Thoracic aorta (tissue), 2 donors: ENCODE results near the gene APOE. TPM values are rescaled to one million over a fixed set of nuclear protein-coding genes. Genes with fewer than 3 reads are reported as not detected.

ENCODE experiments used
- ATAC-seq: fragments of 150-250 bp; one replicate; pipeline ENCODE4 v1.8.0; 2017; ENCODE audit warnings: low read depth; ENCODE audit not compliant: insufficient number of reproducible peaks, low FRiP score
- DNase-seq: peaks from one replicate; pipeline ENCODE4 v3.0.0-alpha.2; 2020; ENCODE audit warnings: low spot score
- H3K27ac ChIP-seq, 2 donors: fragments of 200-600 bp; sonication (generic); 1 replicate in 1 of 2; 2 replicates in 1 of 2; pipeline ENCODE4 v1.5.1; 2016; ENCODE audit warnings: mild to moderate bottlenecking in 2 of 2, moderate library complexity in 2 of 2
- H3K27me3 ChIP-seq: fragments of 200-600 bp; sonication (generic); replicated peaks from 2 replicates; pipeline ENCODE4 v1.6.0; 2016; ENCODE audit warnings: mild to moderate bottlenecking; ENCODE audit not compliant: insufficient read depth
- H3K36me3 ChIP-seq: fragments of 200-600 bp; sonication (generic); one replicate; pipeline ENCODE4 v1.5.1; 2016
- H3K4me1 ChIP-seq, 2 donors: fragments of 200-600 bp; sonication (generic); 1 replicate in 1 of 2; 2 replicates in 1 of 2; pipeline versions ENCODE4 v1.5.1 to v1.6.0; 2016; ENCODE audit warnings: low read depth in 2 of 2, mild to moderate bottlenecking in 1 of 2; ENCODE audit not compliant: control insufficient read depth in 1 of 2
- H3K4me3 ChIP-seq: fragments of 200-600 bp; sonication (generic); 2 replicates; pipeline ENCODE4 v1.5.1; 2016; ENCODE audit warnings: mild to moderate bottlenecking
- H3K9me3 ChIP-seq: fragments of 200-600 bp; sonication (generic); 2 replicates; pipeline ENCODE4 v1.5.1; 2016
- CTCF ChIP-seq: fragments of 200-600 bp; sonication (generic); IDR thresholded peaks from one replicate; pipeline ENCODE4 v1.5.1; 2019; ENCODE audit warnings: antibody characterized with exemption
- total RNA-seq, 2 donors: library from RNA; depleted of rRNA; stranded (reverse); fragments of >200 nt; gene quantifications; one replicate each; pipeline versions ENCODE4 v1.1.0 to v1.2.3, GENCODE V29; 2016

The APOE gene
- total RNA-seq, 2 donors from 2014 or later = 111 to 333 TPM

GRCh38 chr19:44897835-44898234 is 7.8 kb upstream of the APOE start:
- no peak overlapping the region for H3K4me3 ChIP-seq
- ATAC-seq = no peak
- H3K27me3 ChIP-seq = no peaks in the 10 kb centered on the region
- no peaks in the 10 kb centered on the region for H3K9me3 ChIP-seq
- H3K27ac ChIP-seq = no peak overlapping the region
- TF ChIP-seq CTCF = no peak
- no peaks in the 10 kb centered on the region for H3K4me1 ChIP-seq
- peaks cover 60% of the 10 kb centered on the region for H3K36me3 ChIP-seq
- no peak for DNase-seq

GRCh38 chr19:44900328-44901244 is 5.0 kb upstream of the APOE start:
- no peaks in the 10 kb centered on the region for H3K9me3 ChIP-seq
- no peak overlapping the region for H3K4me3 ChIP-seq
- ATAC-seq (no peak), DNase-seq (no peak)
- no peaks in the 10 kb centered on the region for H3K4me1 ChIP-seq
- H3K27me3 ChIP-seq = no peaks in the 10 kb centered on the region
- no peak for TF ChIP-seq CTCF
- no peak overlapping the region for H3K27ac ChIP-seq
- peaks cover 42% of the 10 kb centered on the region for H3K36me3 ChIP-seq

GRCh38 chr19:44903216-44903601 is 2.4 kb upstream of the APOE start:
- no peak for DNase-seq
- ATAC-seq = no peak
- peaks cover 23% of the 10 kb centered on the region for H3K36me3 ChIP-seq

GRCh38 chr19:44903602-44904425 is 1.8 kb upstream of the APOE start:
- ATAC-seq (no peak), DNase-seq (no peak)
- Histone ChIP-seq H3K9me3 (no peaks in the 10 kb centered on the region), H3K36me3 (peaks cover 23% of the 10 kb centered on the region), H3K27me3 (no peaks in the 10 kb centered on the region), H3K4me1 (no peaks in the 10 kb centered on the region), H3K27ac (no peak overlapping the region), H3K4me3 (no peak overlapping the region)
- TF ChIP-seq CTCF = peak; percentile 99

More at GRCh38 chr19:44903216-44903601, 2.4 kb upstream of the APOE start:
- Histone ChIP-seq H3K4me1 (no peaks in the 10 kb centered on the region), H3K27ac (no peak overlapping the region), H3K4me3 (no peak overlapping the region), H3K9me3 (no peaks in the 10 kb centered on the region), H3K27me3 (no peaks in the 10 kb centered on the region)
- no peak for TF ChIP-seq CTCF

- Histone ChIP-seq H3K4me3 (no peak overlapping the region), H3K27me3 (no peaks in the 10 kb centered on the region), H3K27ac (no peak overlapping the region), H3K9me3 (no peaks in the 10 kb centered on the region), H3K4me1 (no peaks in the 10 kb centered on the region), H3K36me3 (peaks cover 23% of the 10 kb centered on the region)
- TF ChIP-seq CTCF = no peak
- no peak for ATAC-seq
- no peak for DNase-seq
Observed at GRCh38 chr19:44904426-44904994, 1.1 kb upstream of the APOE start.
